ENCODE measurements around the gene EBNA1BP2. TPM values are rescaled to one million over a fixed set of nuclear protein-coding genes. Genes with fewer than 3 reads are reported as not detected.

The EBNA1BP2 gene, protein sequence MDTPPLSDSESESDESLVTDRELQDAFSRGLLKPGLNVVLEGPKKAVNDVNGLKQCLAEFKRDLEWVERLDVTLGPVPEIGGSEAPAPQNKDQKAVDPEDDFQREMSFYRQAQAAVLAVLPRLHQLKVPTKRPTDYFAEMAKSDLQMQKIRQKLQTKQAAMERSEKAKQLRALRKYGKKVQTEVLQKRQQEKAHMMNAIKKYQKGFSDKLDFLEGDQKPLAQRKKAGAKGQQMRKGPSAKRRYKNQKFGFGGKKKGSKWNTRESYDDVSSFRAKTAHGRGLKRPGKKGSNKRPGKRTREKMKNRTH
- 10 to 100 TPM; 22.8 to 62.1 (median 27.2) TPM for total RNA-seq
- polyA plus RNA-seq = 100 to 1,000 TPM in 1 of 2 donors, 10 to 100 TPM in 1; 32.9 to 166 TPM
- long read RNA-seq, donor 1, transcript EBNA1BP2-201 (9 exons, 1,322 nt) = major isoform, 11 of 19 reads
- long read RNA-seq, donor 1, partial matches to known transcripts = 5 of 19 reads
- long read RNA-seq, donor 1, other reads (novel, unspliced or antisense) = 2 of 19 reads
- long read RNA-seq, donor 2, transcript EBNA1BP2-201 (9 exons, 1,322 nt) = major isoform, 100 of 116 reads
- long read RNA-seq, donor 2, partial matches to known transcripts = 8 of 116 reads
- long read RNA-seq, donor 2, other reads (novel, unspliced or antisense) = 8 of 116 reads
- long read RNA-seq, donor 3, transcript EBNA1BP2-201 (9 exons, 1,322 nt) = major isoform, 52 of 58 reads
- long read RNA-seq, donor 3, partial matches to known transcripts = 3 of 58 reads
- long read RNA-seq, donor 3, other reads (novel, unspliced or antisense) = 2 of 58 reads

DNA sequence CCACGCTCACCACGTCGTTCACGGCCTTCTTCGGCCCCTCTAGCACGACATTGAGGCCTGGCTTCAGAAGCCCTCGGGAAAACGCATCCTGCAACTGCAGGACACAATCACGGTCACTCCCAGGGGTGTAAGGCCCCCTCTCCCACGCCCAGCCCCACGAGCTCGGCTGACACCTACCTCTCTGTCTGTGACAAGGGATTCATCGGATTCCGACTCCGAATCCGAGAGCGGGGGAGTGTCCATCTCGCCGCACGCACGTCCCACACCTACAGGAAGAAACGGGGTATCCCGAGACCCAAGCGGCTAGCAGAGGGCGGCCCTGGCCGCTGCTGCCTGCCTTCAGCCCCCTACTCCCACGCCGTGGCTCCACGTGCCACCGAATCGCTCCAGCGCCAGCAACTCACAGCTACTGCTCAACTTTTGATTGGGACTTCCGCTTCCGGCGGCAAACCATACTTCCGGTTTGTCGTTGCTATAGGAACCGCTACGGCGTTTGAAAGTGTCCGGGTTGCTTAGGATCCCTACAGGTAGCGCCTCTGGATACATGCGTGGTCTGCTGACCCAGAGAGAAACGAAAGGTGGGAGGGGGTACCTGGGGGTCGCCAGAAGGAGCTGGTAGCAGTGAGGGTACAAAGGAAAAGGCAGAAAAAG lies at the start of gene EBNA1BP2, which contains the start of gene CFAP57:
EBNA1BP2 (minus strand) TSS at position 415 of the 651 bp plus-strand sequence; CDS start at position 243, 172 bp downstream.
CFAP57 (plus strand) TSS at position 455 of the 651 bp plus-strand sequence. CDS start 424 bp downstream, outside the sequence.
- ATAC-seq = peak; percentile 82 to 96 (median 94)
- intact Hi-C loops (cut with DNase I) = loop anchor here in 3 of 10 donors (2.0 kb wide), 1 partner anchor 35 kb away; no protein-coding TSS in a partner anchor
- 0% methylated on average over 38 to 45 of the region's 45 CpGs for WGBS, 4 donors

GRCh38 chr1:43221797-43222196 lies 49.7 kb upstream of the EBNA1BP2 start:
- no peak for ATAC-seq
- Histone ChIP-seq H3K27me3 (no peaks in the 10 kb centered on the region), H3K36me3 (no peaks in the 10 kb centered on the region), H3K4me1 (no peaks in the 10 kb centered on the region), H3K27ac (no peak overlapping the region), H3K9me3 (no peaks in the 10 kb centered on the region), H3K4me3 (no peak overlapping the region)
- no peak for DNase-seq
- intact Hi-C loops (cut with DNase I) = loop anchor here in 1 of 10 donors (10.0 kb wide), 1 partner anchor 303 kb away; no protein-coding TSS in a partner anchor
- TF ChIP-seq, protein P1, sequence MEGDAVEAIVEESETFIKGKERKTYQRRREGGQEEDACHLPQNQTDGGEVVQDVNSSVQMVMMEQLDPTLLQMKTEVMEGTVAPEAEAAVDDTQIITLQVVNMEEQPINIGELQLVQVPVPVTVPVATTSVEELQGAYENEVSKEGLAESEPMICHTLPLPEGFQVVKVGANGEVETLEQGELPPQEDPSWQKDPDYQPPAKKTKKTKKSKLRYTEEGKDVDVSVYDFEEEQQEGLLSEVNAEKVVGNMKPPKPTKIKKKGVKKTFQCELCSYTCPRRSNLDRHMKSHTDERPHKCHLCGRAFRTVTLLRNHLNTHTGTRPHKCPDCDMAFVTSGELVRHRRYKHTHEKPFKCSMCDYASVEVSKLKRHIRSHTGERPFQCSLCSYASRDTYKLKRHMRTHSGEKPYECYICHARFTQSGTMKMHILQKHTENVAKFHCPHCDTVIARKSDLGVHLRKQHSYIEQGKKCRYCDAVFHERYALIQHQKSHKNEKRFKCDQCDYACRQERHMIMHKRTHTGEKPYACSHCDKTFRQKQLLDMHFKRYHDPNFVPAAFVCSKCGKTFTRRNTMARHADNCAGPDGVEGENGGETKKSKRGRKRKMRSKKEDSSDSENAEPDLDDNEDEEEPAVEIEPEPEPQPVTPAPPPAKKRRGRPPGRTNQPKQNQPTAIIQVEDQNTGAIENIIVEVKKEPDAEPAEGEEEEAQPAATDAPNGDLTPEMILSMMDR (IDR thresholded peaks at IDR 0.05) = no peak
- no peak for TF ChIP-seq POLR2A (IDR thresholded peaks at IDR 0.05)
- 80 to 97% (median 94%) methylated on average over 1 of the region's 1 CpG for WGBS, 4 donors

More for the DNA sequence above, at the start of gene EBNA1BP2, which contains the start of gene CFAP57:
- peaks cover 0 to 13% (median 0%) of the 10 kb centered on the region in 9 donors for H3K27me3 ChIP-seq
- peak in 1 of 2 donors; percentile 33 for TF ChIP-seq POLR2A (IDR thresholded peaks at IDR 0.05)
- TF ChIP-seq, protein P1 (IDR thresholded peaks at IDR 0.05) = no peak
- H3K27ac ChIP-seq = peak within 1 kb of the TSS in 10 of 12 donors; percentile 35 to 72 (median 48)
- H3K4me1 ChIP-seq = peaks cover 0 to 19% (median 12%) of the 10 kb centered on the region in 12 donors
- H3K4me3 ChIP-seq = peak within 1 kb of the TSS; percentile 72 to 98 (median 88)
- peaks cover 0 to 38% (median 32%) of the 10 kb centered on the region in 9 donors for H3K36me3 ChIP-seq
- H3K9me3 ChIP-seq = no peaks in the 10 kb centered on the region
- peak; percentile 87 to 92 (median 90) for DNase-seq

- DNase-seq (no peak), ATAC-seq (no peak)
- TF ChIP-seq, protein P1 (IDR thresholded peaks at IDR 0.05) = no peak
- WGBS, 4 donors = 73 to 80% (median 75%) methylated on average over 7 of the region's 7 CpGs
- Histone ChIP-seq H3K27ac (no peak overlapping the region), H3K4me3 (no peak overlapping the region), H3K4me1 (no peaks in the 10 kb centered on the region), H3K27me3 (no peaks in the 10 kb centered on the region), H3K36me3 (no peaks in the 10 kb centered on the region), H3K9me3 (no peaks in the 10 kb centered on the region)
- intact Hi-C loops (cut with DNase I) = loop anchor here in 1 of 10 donors (10.0 kb wide), 1 partner anchor 304 kb away; no protein-coding TSS in a partner anchor
Measured at GRCh38 chr1:43220905-43221778, 49.1 kb upstream of the EBNA1BP2 start.
